H9 (cell line): ENCODE measurements around the gene CHMP4B. TPM values are rescaled to one million over a fixed set of nuclear protein-coding genes. Genes with fewer than 3 reads are reported as not detected.

Experiments
- DNase-seq: peaks from one replicate; pipeline ENCODE4 v3.0.0-alpha.2; 2017
- H2AFZ ChIP-seq: one replicate; pipeline ENCODE4 v1.6.1; 2013; ENCODE audit warnings: mild to moderate bottlenecking, low read length, control low read depth, moderate library complexity
- H2AK5ac ChIP-seq: 2 replicates; pipeline ENCODE4 v1.6.1; 2013; ENCODE audit warnings: low read length, control low read depth, mixed read lengths; ENCODE audit not compliant: insufficient read length
- H2BK120ac ChIP-seq: one replicate; pipeline ENCODE4 v1.6.1; 2013; ENCODE audit warnings: low read depth, mild to moderate bottlenecking, low read length, control low read depth, inconsistent platforms; ENCODE audit not compliant: poor library complexity, severe bottlenecking
- H2BK12ac ChIP-seq: 2 replicates; pipeline ENCODE4 v1.6.1; 2013; ENCODE audit warnings: low read length, control low read depth, mixed read lengths, low read depth; ENCODE audit not compliant: insufficient read length
- H2BK15ac ChIP-seq: 2 replicates; pipeline ENCODE4 v1.6.1; 2013; ENCODE audit warnings: low read depth, low read length, control low read depth
- H2BK20ac ChIP-seq: one replicate; pipeline ENCODE4 v1.6.1; 2013; ENCODE audit warnings: low read depth, mild to moderate bottlenecking, low read length, control low read depth, inconsistent platforms; ENCODE audit not compliant: poor library complexity, severe bottlenecking
- H2BK5ac ChIP-seq: 2 replicates; pipeline ENCODE4 v1.6.1; 2013; ENCODE audit warnings: low read length, control low read depth, mixed read lengths; ENCODE audit not compliant: insufficient read length
- H3K14ac ChIP-seq: 2 replicates; pipeline ENCODE4 v1.6.1; 2013; ENCODE audit warnings: low read length, control low read depth; ENCODE audit not compliant: insufficient read depth
- H3K18ac ChIP-seq: 2 replicates; pipeline ENCODE4 v1.6.1; 2013; ENCODE audit warnings: low read depth, mild to moderate bottlenecking, mixed read lengths, low read length, control low read depth; ENCODE audit not compliant: insufficient read length
- H3K23ac ChIP-seq: 2 replicates; pipeline ENCODE4 v1.6.1; 2013; ENCODE audit warnings: low read length, control low read depth, mixed read lengths, low read depth; ENCODE audit not compliant: insufficient read length
- H3K23me2 ChIP-seq: 2 replicates; pipeline ENCODE4 v1.6.1; 2013; ENCODE audit warnings: low read depth, mild to moderate bottlenecking, mixed read lengths, low read length, control low read depth; ENCODE audit not compliant: insufficient read length, poor library complexity, severe bottlenecking
- H3K27ac ChIP-seq: 2 replicates; pipeline ENCODE4 v1.5.1; 2013; ENCODE audit warnings: low read length, control low read depth, mixed read lengths, low read depth; ENCODE audit not compliant: insufficient read length
- H3K27me3 ChIP-seq: 2 replicates; pipeline ENCODE4 v1.6.1; 2013; ENCODE audit warnings: low read length, control low read depth, inconsistent platforms; ENCODE audit not compliant: insufficient read depth
- H3K4ac ChIP-seq: 2 replicates; pipeline ENCODE4 v1.6.1; 2013; ENCODE audit warnings: low read depth, mild to moderate bottlenecking, control low read depth, inconsistent platforms, low read length, moderate library complexity
- H3K4me1 ChIP-seq: 2 replicates; pipeline ENCODE4 v1.6.1; 2013; ENCODE audit warnings: low read length, control low read depth, inconsistent platforms; ENCODE audit not compliant: insufficient read depth
- H3K4me2 ChIP-seq: 2 replicates; pipeline ENCODE4 v1.6.1; 2013; ENCODE audit warnings: low read length, control low read depth, mixed read lengths; ENCODE audit not compliant: insufficient read length, insufficient read depth
- H3K56ac ChIP-seq: 2 replicates; pipeline ENCODE4 v1.6.1; 2013; ENCODE audit warnings: low read depth, mild to moderate bottlenecking, mixed read lengths, low read length, control low read depth; ENCODE audit not compliant: insufficient read length
- H3K79me1 ChIP-seq: 2 replicates; pipeline ENCODE4 v1.6.1; 2013; ENCODE audit warnings: low read depth, mild to moderate bottlenecking, moderate library complexity, low read length, control low read depth, inconsistent platforms; ENCODE audit not compliant: insufficient read depth, poor library complexity, severe bottlenecking
- H3K79me2 ChIP-seq: 2 replicates; pipeline ENCODE4 v1.6.1; 2013; ENCODE audit warnings: low read length, control low read depth, inconsistent platforms; ENCODE audit not compliant: insufficient read depth
- H3K9ac ChIP-seq: 2 replicates; pipeline ENCODE4 v1.6.1; 2013; ENCODE audit warnings: low read length, control low read depth, mixed read lengths; ENCODE audit not compliant: insufficient read length; ENCODE audit errors: extremely low read depth
- H3K9me3 ChIP-seq: one replicate; pipeline ENCODE4 v1.6.1; 2013; ENCODE audit warnings: low read depth, low read length, inconsistent platforms; ENCODE audit not compliant: control insufficient read depth
- H3T11ph ChIP-seq: one replicate; pipeline ENCODE4 v1.6.1; 2013; ENCODE audit warnings: mild to moderate bottlenecking, low read length, control low read depth, inconsistent platforms
- H4K20me1 ChIP-seq: one replicate; pipeline ENCODE4 v1.6.1; 2013; ENCODE audit not compliant: control insufficient read depth, insufficient read length, insufficient read depth
- H4K5ac ChIP-seq: 2 replicates; pipeline ENCODE4 v1.6.1; 2013; ENCODE audit warnings: low read depth, mild to moderate bottlenecking, mixed read lengths, low read length, control low read depth; ENCODE audit not compliant: insufficient read length
- H4K8ac ChIP-seq: replicated peaks from 2 replicates; pipeline ENCODE4 v1.6.1; 2013; ENCODE audit warnings: low read length, control low read depth, mixed read lengths, low read depth; ENCODE audit not compliant: insufficient read length
- H4K91ac ChIP-seq: 2 replicates; pipeline ENCODE4 v1.6.1; 2013; ENCODE audit warnings: low read depth, mild to moderate bottlenecking, moderate library complexity, mixed read lengths, low read length, control low read depth; ENCODE audit not compliant: insufficient read length
- H3K27ac Mint-ChIP-seq, 3 experiments: 2 replicates in 2 of 3; 3 replicates in 1 of 3; pipeline ENCODE4 v1.8.0; 2020 to 2021; ENCODE audit warnings: mixed read lengths in 3 of 3, mild to moderate bottlenecking in 1 of 3, moderate library complexity in 1 of 3
- H3K27me3 Mint-ChIP-seq: 2 replicates; pipeline ENCODE4 v1.8.0; 2021; ENCODE audit warnings: low read depth, mild to moderate bottlenecking, moderate library complexity, mixed read lengths
- H3K36me3 Mint-ChIP-seq, 3 experiments: 2 replicates in 2 of 3; 3 replicates in 1 of 3; pipeline ENCODE4 v1.8.0; 2020 to 2021; ENCODE audit warnings: low read depth in 3 of 3, mixed read lengths in 3 of 3; ENCODE audit not compliant: insufficient read depth in 1 of 3
- H3K4me1 Mint-ChIP-seq, 2 experiments: 2 replicates each; pipeline ENCODE4 v1.8.0; 2020; ENCODE audit warnings: mixed read lengths in 2 of 2
- H3K4me3 Mint-ChIP-seq, 2 experiments: 2 replicates in 1 of 2; 3 replicates in 1 of 2; pipeline ENCODE4 v1.8.0; 2020 to 2021; ENCODE audit warnings: mild to moderate bottlenecking in 2 of 2, mixed read lengths in 2 of 2, moderate library complexity in 1 of 2
- H3K9me3 Mint-ChIP-seq, 2 experiments: 2 replicates in 1 of 2; 3 replicates in 1 of 2; pipeline ENCODE4 v1.8.0; 2020; ENCODE audit warnings: mild to moderate bottlenecking in 2 of 2, mixed read lengths in 2 of 2, moderate library complexity in 1 of 2
- CTCF ChIP-seq: fragments of 200-600 bp; sonication (generic); conservative IDR thresholded peaks from 3 replicates; pipeline ENCODE4 v1.8.0; 2021; ENCODE audit warnings: antibody characterized with exemption, mild to moderate bottlenecking
- WGBS: extraction: QIAGEN DNeasy Blood & Tissue Kit; methylation state at CpG from one replicate; pipeline ENCODE4 v1.1.7; 2013; ENCODE audit warnings: missing lambda C conversion rate, low lambda C conversion rate, mixed read lengths; ENCODE audit not compliant: insufficient read length; ENCODE audit errors: extremely low coverage; 5-methylcytosine and 5-hydroxymethylcytosine counted together
- total RNA-seq: library from RNA; stranded (reverse); gene quantifications from 2 replicates; pipeline ENCODE4 v1.2.1, GENCODE V29; 2021

Gene CHMP4B
- total RNA-seq, 1 experiment from 2014 or later: 94.9 TPM

- Histone ChIP-seq H3K27ac (no peak overlapping the region), H3K27me3 (no peaks in the 10 kb centered on the region), H4K91ac (no peak overlapping the region), H3T11ph (no peak overlapping the region), H2BK15ac (no peak overlapping the region), H4K20me1 (no peaks in the 10 kb centered on the region), H4K5ac (no peak overlapping the region), H2AK5ac (no peak overlapping the region), H3K4ac (no peak overlapping the region), H3K14ac (no peak overlapping the region; the same call in 1 of the 2 replicates), H2BK120ac (no peak overlapping the region), H3K79me1 (no peaks in the 10 kb centered on the region), H2BK12ac (no peak overlapping the region), H3K56ac (no peak overlapping the region), H3K23me2 (no peaks in the 10 kb centered on the region), H3K18ac (no peak overlapping the region), H2AFZ (no peak overlapping the region), H2BK20ac (no peak overlapping the region), H3K9me3 (no peaks in the 10 kb centered on the region), H2BK5ac (no peak overlapping the region), H3K9ac (no peak overlapping the region), H4K8ac (no peak overlapping the region), H3K4me1 (no peaks in the 10 kb centered on the region), H3K4me2 (no peak overlapping the region), H3K23ac (no peak overlapping the region), H3K79me2 (no peaks in the 10 kb centered on the region)
- peaks cover 2 to 8% (median 4%) of the 10 kb centered on the region in 3 experiments; a peak in 3 of 7 replicates for H3K36me3 Mint-ChIP-seq
- no CpG with 5 or more reads among the region's 7 CpGs for WGBS
- H3K27ac Mint-ChIP-seq: no peak overlapping the region
- peaks cover 3% of the 10 kb centered on the region; the same call in 1 of the 2 replicates for H3K27me3 Mint-ChIP-seq
- TF ChIP-seq CTCF: no peak
- H3K4me1 Mint-ChIP-seq: peaks cover 10 to 12% of the 10 kb centered on the region in 2 experiments
- no peak for DNase-seq
- H3K4me3 Mint-ChIP-seq: no peak overlapping the region
- H3K9me3 Mint-ChIP-seq: peaks cover 4 to 11% of the 10 kb centered on the region in 2 experiments; a peak in 4 of 5 replicates
These were observed 63.0 kb downstream of the CHMP4B start for GRCh38 chr20:33874129-33874528.
